ENCODE measurements around the gene CD99. TPM values are rescaled to one million over a fixed set of nuclear protein-coding genes. Genes with fewer than 3 reads are reported as not detected.

The CD99 gene
- total RNA-seq, 1 experiment from 2014 or later: 92.1 TPM

- no peak overlapping the region for H3K18ac ChIP-seq (ENCODE audit: insufficient read length, low read depth, low read length)
- Mint-ChIP-seq H3K9me3 (no peaks in the 10 kb centered on the region; a peak in 1 of 5 replicates), H3K4me1 (peaks cover 39 to 46% of the 10 kb centered on the region in 2 experiments), H3K27me3 (ENCODE audit: low read depth) (no peaks in the 10 kb centered on the region), H3K4me3 (no peak overlapping the region), H3K27ac (peak overlapping the region; percentile 18 to 93 (median 87); a peak in 5 of 7 replicates), H3K36me3 (ENCODE audit: insufficient read depth in 1 of 3, low read depth in 3 of 3) (peaks cover 0 to 3% (median 2%) of the 10 kb centered on the region in 3 experiments; a peak in 2 of 7 replicates)
- no peak overlapping the region for H2BK15ac ChIP-seq (ENCODE audit: low read depth, low read length)
- no peak overlapping the region for H3T11ph ChIP-seq (ENCODE audit: low read length)
- no peaks in the 10 kb centered on the region for H3K79me2 ChIP-seq (ENCODE audit: insufficient read depth, low read length)
- no peak overlapping the region for H2BK120ac ChIP-seq (ENCODE audit: low read depth, low read length, poor library complexity, severe bottlenecking)
- no peaks in the 10 kb centered on the region for H3K27me3 ChIP-seq (ENCODE audit: insufficient read depth, low read length)
- no peak overlapping the region for H3K4me2 ChIP-seq (ENCODE audit: insufficient read depth, insufficient read length, low read length)
- H4K8ac ChIP-seq (replicated peaks; ENCODE audit: insufficient read length, low read depth, low read length): no peak overlapping the region
- TF ChIP-seq, protein P1, sequence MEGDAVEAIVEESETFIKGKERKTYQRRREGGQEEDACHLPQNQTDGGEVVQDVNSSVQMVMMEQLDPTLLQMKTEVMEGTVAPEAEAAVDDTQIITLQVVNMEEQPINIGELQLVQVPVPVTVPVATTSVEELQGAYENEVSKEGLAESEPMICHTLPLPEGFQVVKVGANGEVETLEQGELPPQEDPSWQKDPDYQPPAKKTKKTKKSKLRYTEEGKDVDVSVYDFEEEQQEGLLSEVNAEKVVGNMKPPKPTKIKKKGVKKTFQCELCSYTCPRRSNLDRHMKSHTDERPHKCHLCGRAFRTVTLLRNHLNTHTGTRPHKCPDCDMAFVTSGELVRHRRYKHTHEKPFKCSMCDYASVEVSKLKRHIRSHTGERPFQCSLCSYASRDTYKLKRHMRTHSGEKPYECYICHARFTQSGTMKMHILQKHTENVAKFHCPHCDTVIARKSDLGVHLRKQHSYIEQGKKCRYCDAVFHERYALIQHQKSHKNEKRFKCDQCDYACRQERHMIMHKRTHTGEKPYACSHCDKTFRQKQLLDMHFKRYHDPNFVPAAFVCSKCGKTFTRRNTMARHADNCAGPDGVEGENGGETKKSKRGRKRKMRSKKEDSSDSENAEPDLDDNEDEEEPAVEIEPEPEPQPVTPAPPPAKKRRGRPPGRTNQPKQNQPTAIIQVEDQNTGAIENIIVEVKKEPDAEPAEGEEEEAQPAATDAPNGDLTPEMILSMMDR (conservative IDR thresholded peaks at IDR 0.05): no peak
- H2AFZ ChIP-seq (ENCODE audit: low read length): no peak overlapping the region
- H4K20me1 ChIP-seq (ENCODE audit: control insufficient read depth, insufficient read depth, insufficient read length): no peaks in the 10 kb centered on the region
- WGBS (ENCODE audit: extremely low coverage, insufficient read length, low lambda C conversion rate): no CpG with 5 or more reads among the region's 9 CpGs
- H3K9me3 ChIP-seq (ENCODE audit: control insufficient read depth, low read depth, low read length): no peaks in the 10 kb centered on the region
- no peaks in the 10 kb centered on the region for H3K23me2 ChIP-seq (ENCODE audit: insufficient read length, low read depth, low read length, poor library complexity, severe bottlenecking)
- no peak overlapping the region for H2BK12ac ChIP-seq (ENCODE audit: insufficient read length, low read depth, low read length)
- H3K56ac ChIP-seq (ENCODE audit: insufficient read length, low read depth, low read length): no peak overlapping the region
- H3K23ac ChIP-seq (ENCODE audit: insufficient read length, low read depth, low read length): no peak overlapping the region
- no peak overlapping the region for H3K4ac ChIP-seq (ENCODE audit: low read depth, low read length)
- H3K79me1 ChIP-seq (ENCODE audit: insufficient read depth, low read depth, low read length, poor library complexity, severe bottlenecking): no peaks in the 10 kb centered on the region
- no peak overlapping the region for H2AK5ac ChIP-seq (ENCODE audit: insufficient read length, low read length)
- no peak overlapping the region for H3K14ac ChIP-seq (ENCODE audit: insufficient read depth, low read length)
- H2BK5ac ChIP-seq (ENCODE audit: insufficient read length, low read length): no peak overlapping the region
- H4K5ac ChIP-seq (ENCODE audit: insufficient read length, low read depth, low read length): no peak overlapping the region
- H3K4me1 ChIP-seq (ENCODE audit: insufficient read depth, low read length): peaks cover 15% of the 10 kb centered on the region; the same call in 1 of the 2 replicates
- no peak for DNase-seq
- no peak overlapping the region for H4K91ac ChIP-seq (ENCODE audit: insufficient read length, low read depth, low read length)
- H2BK20ac ChIP-seq (ENCODE audit: low read depth, low read length, poor library complexity, severe bottlenecking): no peak overlapping the region
- no peak overlapping the region for H3K9ac ChIP-seq (ENCODE audit: extremely low read depth, insufficient read length, low read length)
- no peak overlapping the region for H3K27ac ChIP-seq (ENCODE audit: insufficient read length, low read depth, low read length)
Measured at GRCh38 chrX:2709556-2709955, 18.5 kb downstream of the CD99 start.
